OCI-LY3 (cell line): ENCODE results near the gene CAV1.

ENCODE experiments used
- EZH2phosphoT487 ChIP-seq: fragments of 200-600 bp; shearing (Covaris generic); IDR thresholded peaks from 2 replicates; pipeline ENCODE4 v1.6.1; 2018; ENCODE audit warnings: antibody characterized with exemption, mixed run types, low read depth
- TF ChIP-seq, protein P1 (sequence below): fragments of 200-600, 300-600 bp; sonication (generic); IDR thresholded peaks from 2 replicates; pipeline ENCODE4 v1.5.1; 2014; ENCODE audit warnings: antibody characterized with exemption, low read length, low read depth

DNA sequence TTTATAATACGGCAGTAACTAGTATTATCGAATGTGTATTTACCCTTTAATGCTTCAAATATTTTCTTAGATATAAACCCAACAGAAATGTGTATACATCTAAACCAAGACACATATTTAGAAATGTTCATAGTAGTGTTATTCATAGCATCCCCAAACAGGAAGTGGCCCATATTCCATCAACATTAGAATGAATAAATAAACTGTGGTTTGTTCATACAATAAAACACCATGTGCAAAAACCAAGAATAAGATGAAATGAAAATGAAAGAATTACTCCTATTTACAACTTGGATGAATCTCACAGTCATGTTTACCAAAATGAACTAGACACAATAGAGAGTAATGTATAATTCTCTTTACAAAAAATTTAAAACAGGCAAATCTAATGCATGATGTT lies 34.5 kb upstream of the CAV1 start:
- TF ChIP-seq, protein P1, sequence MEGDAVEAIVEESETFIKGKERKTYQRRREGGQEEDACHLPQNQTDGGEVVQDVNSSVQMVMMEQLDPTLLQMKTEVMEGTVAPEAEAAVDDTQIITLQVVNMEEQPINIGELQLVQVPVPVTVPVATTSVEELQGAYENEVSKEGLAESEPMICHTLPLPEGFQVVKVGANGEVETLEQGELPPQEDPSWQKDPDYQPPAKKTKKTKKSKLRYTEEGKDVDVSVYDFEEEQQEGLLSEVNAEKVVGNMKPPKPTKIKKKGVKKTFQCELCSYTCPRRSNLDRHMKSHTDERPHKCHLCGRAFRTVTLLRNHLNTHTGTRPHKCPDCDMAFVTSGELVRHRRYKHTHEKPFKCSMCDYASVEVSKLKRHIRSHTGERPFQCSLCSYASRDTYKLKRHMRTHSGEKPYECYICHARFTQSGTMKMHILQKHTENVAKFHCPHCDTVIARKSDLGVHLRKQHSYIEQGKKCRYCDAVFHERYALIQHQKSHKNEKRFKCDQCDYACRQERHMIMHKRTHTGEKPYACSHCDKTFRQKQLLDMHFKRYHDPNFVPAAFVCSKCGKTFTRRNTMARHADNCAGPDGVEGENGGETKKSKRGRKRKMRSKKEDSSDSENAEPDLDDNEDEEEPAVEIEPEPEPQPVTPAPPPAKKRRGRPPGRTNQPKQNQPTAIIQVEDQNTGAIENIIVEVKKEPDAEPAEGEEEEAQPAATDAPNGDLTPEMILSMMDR = no peak
- no peak for TF ChIP-seq EZH2phosphoT487
